Activated CD8-positive, alpha-beta T cell treated with anti-CD3 and anti-CD28 coated beads, Interleukin-2, amount 10 ng/mL, durations not matched to agents 7 days and 5 days (primary cell): ENCODE data around the gene MAGI2. TPM values are rescaled to one million over a fixed set of nuclear protein-coding genes. Genes with fewer than 3 reads are reported as not detected.

Source experiments
- ATAC-seq: fragments of 150-1000 bp; cut with Tn5 transposase; one replicate; pipeline ENCODE4 v1.10.0; 2021; ENCODE audit warnings: moderate library complexity
- CTCF ChIA-PET: fragments of 350-600 bp; sonication (Branson Sonifier 250); formaldehyde crosslinking; loops from one replicate; lab custom pipeline; 2021; ENCODE audit warnings: antibody characterized with exemption; lab: Charles Lee
- POLR2A ChIA-PET: fragments of 350-600 bp; sonication (Branson Sonifier 250); formaldehyde crosslinking; loops from one replicate; lab custom pipeline; 2021; ENCODE audit warnings: antibody characterized with exemption; lab: Charles Lee
- DNase-seq: peaks from one replicate; pipeline ENCODE4 v3.0.0-alpha.2; 2020
- H3K27ac Mint-ChIP-seq: one replicate; pipeline ENCODE4 v1.8.0; 2021; ENCODE audit warnings: mild to moderate bottlenecking, mixed read lengths
- H3K27me3 Mint-ChIP-seq: one replicate; pipeline ENCODE4 v1.8.0; 2021; ENCODE audit warnings: low read depth, mixed read lengths
- H3K36me3 Mint-ChIP-seq: one replicate; pipeline ENCODE4 v1.8.0; 2021; ENCODE audit warnings: low read depth, mixed read lengths
- H3K4me1 Mint-ChIP-seq: one replicate; pipeline ENCODE4 v1.8.0; 2021; ENCODE audit warnings: low read depth, mixed read lengths
- H3K4me3 Mint-ChIP-seq: one replicate; pipeline ENCODE4 v1.8.0; 2021; ENCODE audit warnings: mild to moderate bottlenecking, mixed read lengths
- H3K9me3 Mint-ChIP-seq: one replicate; pipeline ENCODE4 v1.8.0; 2022; ENCODE audit warnings: mixed read lengths; ENCODE audit not compliant: insufficient read depth
- total RNA-seq, 2 experiments: library from RNA; stranded (reverse); gene quantifications; one replicate each; pipeline ENCODE4 v1.2.3, GENCODE V29; 2021

Gene MAGI2
- total RNA-seq, 2 experiments from 2014 or later = 0.05 TPM; not detected in 1

GRCh38 chr7:78151229-78151628, 1302.2 kb downstream of the MAGI2 start:
- POLR2A ChIA-PET = no interaction called here

GRCh38 chr7:78149787-78150186, 1303.7 kb downstream of the MAGI2 start:
- no peaks in the 10 kb centered on the region for H3K9me3 Mint-ChIP-seq
- DNase-seq = no peak

More at GRCh38 chr7:78151229-78151628, 1302.2 kb downstream of the MAGI2 start:
- CTCF ChIA-PET = no interaction called here
- no peak overlapping the region for H3K27ac Mint-ChIP-seq
- no peaks in the 10 kb centered on the region for H3K4me1 Mint-ChIP-seq
- DNase-seq (no peak), ATAC-seq (no peak)
- no peaks in the 10 kb centered on the region for H3K27me3 Mint-ChIP-seq
- H3K4me3 Mint-ChIP-seq = no peak overlapping the region
- no peaks in the 10 kb centered on the region for H3K36me3 Mint-ChIP-seq
- H3K9me3 Mint-ChIP-seq = no peaks in the 10 kb centered on the region

GRCh38 chr7:78148166-78148894, 1305.1 kb downstream of the MAGI2 start:
- ATAC-seq (no peak), DNase-seq (no peak)
- CTCF ChIA-PET = no interaction called here
- POLR2A ChIA-PET = no interaction called here
- Mint-ChIP-seq H3K27ac (no peak overlapping the region), H3K27me3 (no peaks in the 10 kb centered on the region), H3K4me1 (no peaks in the 10 kb centered on the region), H3K36me3 (no peaks in the 10 kb centered on the region), H3K9me3 (no peaks in the 10 kb centered on the region), H3K4me3 (no peak overlapping the region)

More at GRCh38 chr7:78149787-78150186, 1303.7 kb downstream of the MAGI2 start:
- H3K4me3 Mint-ChIP-seq = no peak overlapping the region
- POLR2A ChIA-PET = no interaction called here
- no peaks in the 10 kb centered on the region for H3K4me1 Mint-ChIP-seq
- no peak for ATAC-seq
- H3K36me3 Mint-ChIP-seq = no peaks in the 10 kb centered on the region
- CTCF ChIA-PET = interaction anchor here (1.2 kb wide), 1 partner anchor 11 kb away, joined by 4 read pairs; no protein-coding TSS in a partner anchor
- H3K27me3 Mint-ChIP-seq = no peaks in the 10 kb centered on the region
- H3K27ac Mint-ChIP-seq = no peak overlapping the region

- ChIA-PET CTCF (no interaction called here), POLR2A (no interaction called here)
- ATAC-seq (no peak), DNase-seq (no peak)
- H3K4me3 Mint-ChIP-seq = no peak overlapping the region
- H3K36me3 Mint-ChIP-seq = no peaks in the 10 kb centered on the region
- H3K27me3 Mint-ChIP-seq = no peaks in the 10 kb centered on the region
- no peaks in the 10 kb centered on the region for H3K4me1 Mint-ChIP-seq
- no peaks in the 10 kb centered on the region for H3K9me3 Mint-ChIP-seq
- no peak overlapping the region for H3K27ac Mint-ChIP-seq
Observed at GRCh38 chr7:78146546-78146945, 1306.9 kb downstream of the MAGI2 start.

- H3K27me3 Mint-ChIP-seq = no peaks in the 10 kb centered on the region
- ATAC-seq (no peak), DNase-seq (no peak)
- ChIA-PET POLR2A (no interaction called here), CTCF (no interaction called here)
- H3K4me1 Mint-ChIP-seq = no peaks in the 10 kb centered on the region
- no peaks in the 10 kb centered on the region for H3K36me3 Mint-ChIP-seq
- H3K9me3 Mint-ChIP-seq = no peaks in the 10 kb centered on the region
- no peak overlapping the region for H3K27ac Mint-ChIP-seq
- H3K4me3 Mint-ChIP-seq = no peak overlapping the region
Observed at GRCh38 chr7:78143661-78144060, 1309.8 kb downstream of the MAGI2 start.

- Mint-ChIP-seq H3K27ac (no peak overlapping the region), H3K9me3 (no peaks in the 10 kb centered on the region), H3K4me3 (no peak overlapping the region), H3K4me1 (no peaks in the 10 kb centered on the region), H3K27me3 (no peaks in the 10 kb centered on the region), H3K36me3 (no peaks in the 10 kb centered on the region)
- ATAC-seq (no peak), DNase-seq (no peak)
- ChIA-PET POLR2A (no interaction called here), CTCF (no interaction called here)
Observed at GRCh38 chr7:78141522-78142281, 1311.8 kb downstream of the MAGI2 start.

- ATAC-seq (no peak), DNase-seq (no peak)
- Mint-ChIP-seq H3K36me3 (no peaks in the 10 kb centered on the region), H3K4me3 (no peak overlapping the region), H3K4me1 (no peaks in the 10 kb centered on the region), H3K27me3 (no peaks in the 10 kb centered on the region), H3K9me3 (no peaks in the 10 kb centered on the region), H3K27ac (no peak overlapping the region)
- ChIA-PET POLR2A (no interaction called here), CTCF (no interaction called here)
Observed at GRCh38 chr7:78140109-78140508, 1313.4 kb downstream of the MAGI2 start.

- DNase-seq = no peak
- no peak overlapping the region for H3K4me3 Mint-ChIP-seq
- H3K9me3 Mint-ChIP-seq = no peaks in the 10 kb centered on the region
- H3K36me3 Mint-ChIP-seq = no peaks in the 10 kb centered on the region
- H3K4me1 Mint-ChIP-seq = no peaks in the 10 kb centered on the region
- ChIA-PET POLR2A (no interaction called here), CTCF (no interaction called here)
- H3K27me3 Mint-ChIP-seq = no peaks in the 10 kb centered on the region
- ATAC-seq = no peak
- H3K27ac Mint-ChIP-seq = no peak overlapping the region
Observed at GRCh38 chr7:78139335-78139734, 1314.1 kb downstream of the MAGI2 start.

- ChIA-PET CTCF (no interaction called here), POLR2A (no interaction called here)
- H3K27me3 Mint-ChIP-seq = no peaks in the 10 kb centered on the region
- no peak overlapping the region for H3K4me3 Mint-ChIP-seq
- no peaks in the 10 kb centered on the region for H3K9me3 Mint-ChIP-seq
- no peaks in the 10 kb centered on the region for H3K4me1 Mint-ChIP-seq
- no peak for DNase-seq
- no peak for ATAC-seq
- no peaks in the 10 kb centered on the region for H3K36me3 Mint-ChIP-seq
- H3K27ac Mint-ChIP-seq = no peak overlapping the region
Observed at GRCh38 chr7:78134774-78135173, 1318.7 kb downstream of the MAGI2 start.

- no peak for ATAC-seq
- Mint-ChIP-seq H3K27me3 (no peaks in the 10 kb centered on the region), H3K9me3 (no peaks in the 10 kb centered on the region), H3K4me1 (no peaks in the 10 kb centered on the region), H3K36me3 (no peaks in the 10 kb centered on the region), H3K27ac (no peak overlapping the region), H3K4me3 (no peak overlapping the region)
- no peak for DNase-seq
- CTCF ChIA-PET = no interaction called here
- POLR2A ChIA-PET = no interaction called here
Observed at GRCh38 chr7:78134256-78134655, 1319.2 kb downstream of the MAGI2 start.

- no peaks in the 10 kb centered on the region for H3K9me3 Mint-ChIP-seq
- ATAC-seq (no peak), DNase-seq (no peak)
- POLR2A ChIA-PET = no interaction called here
- CTCF ChIA-PET = no interaction called here
- H3K27ac Mint-ChIP-seq = no peak overlapping the region
- H3K36me3 Mint-ChIP-seq = no peaks in the 10 kb centered on the region
- H3K4me3 Mint-ChIP-seq = no peak overlapping the region
- H3K4me1 Mint-ChIP-seq = no peaks in the 10 kb centered on the region
- H3K27me3 Mint-ChIP-seq = no peaks in the 10 kb centered on the region
Observed at GRCh38 chr7:78130446-78131215, 1322.8 kb downstream of the MAGI2 start.

GRCh38 chr7:78129865-78130264, 1323.6 kb downstream of the MAGI2 start:
- Mint-ChIP-seq H3K36me3 (no peaks in the 10 kb centered on the region), H3K4me1 (no peaks in the 10 kb centered on the region), H3K27ac (no peak overlapping the region), H3K9me3 (no peaks in the 10 kb centered on the region), H3K27me3 (no peaks in the 10 kb centered on the region), H3K4me3 (no peak overlapping the region)
- ChIA-PET POLR2A (no interaction called here), CTCF (no interaction called here)
- DNase-seq (no peak), ATAC-seq (no peak)
